Omental fat pad (tissue), 4 donors: ENCODE data around the gene ATP1B1. TPM values are rescaled to one million over a fixed set of nuclear protein-coding genes. Genes with fewer than 3 reads are reported as not detected.

Experiments used
- ATAC-seq: fragments of 150-250 bp; one replicate; pipeline ENCODE4 v1.9.1; 2016; ENCODE audit warnings: mild to moderate bottlenecking, moderate library complexity; ENCODE audit not compliant: low FRiP score
- DNase-seq: peaks from one replicate; pipeline ENCODE4 v3.0.0-alpha.2; 2019; ENCODE audit warnings: low spot score
- total RNA-seq, 4 donors: library from RNA; depleted of rRNA; stranded (reverse); fragments of >200 nt; gene quantifications; one replicate each; pipeline ENCODE4 v1.1.0, GENCODE V29; 2016
- TF ChIP-seq, protein P1 (sequence below), 3 donors: fragments of 450-650 bp; IDR thresholded peaks; one replicate each; pipeline ENCODE4 v1.5.1; 2016 to 2017; ENCODE audit warnings: antibody characterized with exemption in 3 of 3, mild to moderate bottlenecking in 3 of 3, moderate library complexity in 2 of 3

ATP1B1 gene
- total RNA-seq, 4 donors from 2014 or later, result 19.9 to 60.6 (median 37.3) TPM

DNA sequence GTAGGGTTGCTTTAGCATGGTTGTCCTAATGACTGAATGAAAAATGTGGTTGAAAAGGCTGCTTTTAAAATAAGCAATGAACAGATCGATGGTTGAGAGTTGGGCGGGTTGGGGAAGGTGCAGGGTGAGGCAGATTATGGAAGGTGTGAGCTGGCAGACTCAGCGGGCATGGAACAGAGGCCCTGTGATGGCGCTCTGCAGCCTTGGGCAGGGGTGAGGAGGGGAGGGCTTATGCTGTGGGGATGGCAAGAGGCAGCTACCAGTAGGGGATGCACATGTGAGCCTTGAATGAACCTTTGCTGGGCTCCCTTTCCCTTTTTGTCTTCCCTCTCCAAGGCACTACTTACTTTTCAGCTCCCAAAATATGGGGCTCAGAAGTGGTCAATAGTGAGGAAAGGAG is 30.9 kb downstream of the ATP1B1 start:
- TF ChIP-seq, protein P1, sequence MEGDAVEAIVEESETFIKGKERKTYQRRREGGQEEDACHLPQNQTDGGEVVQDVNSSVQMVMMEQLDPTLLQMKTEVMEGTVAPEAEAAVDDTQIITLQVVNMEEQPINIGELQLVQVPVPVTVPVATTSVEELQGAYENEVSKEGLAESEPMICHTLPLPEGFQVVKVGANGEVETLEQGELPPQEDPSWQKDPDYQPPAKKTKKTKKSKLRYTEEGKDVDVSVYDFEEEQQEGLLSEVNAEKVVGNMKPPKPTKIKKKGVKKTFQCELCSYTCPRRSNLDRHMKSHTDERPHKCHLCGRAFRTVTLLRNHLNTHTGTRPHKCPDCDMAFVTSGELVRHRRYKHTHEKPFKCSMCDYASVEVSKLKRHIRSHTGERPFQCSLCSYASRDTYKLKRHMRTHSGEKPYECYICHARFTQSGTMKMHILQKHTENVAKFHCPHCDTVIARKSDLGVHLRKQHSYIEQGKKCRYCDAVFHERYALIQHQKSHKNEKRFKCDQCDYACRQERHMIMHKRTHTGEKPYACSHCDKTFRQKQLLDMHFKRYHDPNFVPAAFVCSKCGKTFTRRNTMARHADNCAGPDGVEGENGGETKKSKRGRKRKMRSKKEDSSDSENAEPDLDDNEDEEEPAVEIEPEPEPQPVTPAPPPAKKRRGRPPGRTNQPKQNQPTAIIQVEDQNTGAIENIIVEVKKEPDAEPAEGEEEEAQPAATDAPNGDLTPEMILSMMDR (IDR thresholded peaks at IDR 0.05), result no peak
- ATAC-seq (no peak), DNase-seq (no peak)

DNA sequence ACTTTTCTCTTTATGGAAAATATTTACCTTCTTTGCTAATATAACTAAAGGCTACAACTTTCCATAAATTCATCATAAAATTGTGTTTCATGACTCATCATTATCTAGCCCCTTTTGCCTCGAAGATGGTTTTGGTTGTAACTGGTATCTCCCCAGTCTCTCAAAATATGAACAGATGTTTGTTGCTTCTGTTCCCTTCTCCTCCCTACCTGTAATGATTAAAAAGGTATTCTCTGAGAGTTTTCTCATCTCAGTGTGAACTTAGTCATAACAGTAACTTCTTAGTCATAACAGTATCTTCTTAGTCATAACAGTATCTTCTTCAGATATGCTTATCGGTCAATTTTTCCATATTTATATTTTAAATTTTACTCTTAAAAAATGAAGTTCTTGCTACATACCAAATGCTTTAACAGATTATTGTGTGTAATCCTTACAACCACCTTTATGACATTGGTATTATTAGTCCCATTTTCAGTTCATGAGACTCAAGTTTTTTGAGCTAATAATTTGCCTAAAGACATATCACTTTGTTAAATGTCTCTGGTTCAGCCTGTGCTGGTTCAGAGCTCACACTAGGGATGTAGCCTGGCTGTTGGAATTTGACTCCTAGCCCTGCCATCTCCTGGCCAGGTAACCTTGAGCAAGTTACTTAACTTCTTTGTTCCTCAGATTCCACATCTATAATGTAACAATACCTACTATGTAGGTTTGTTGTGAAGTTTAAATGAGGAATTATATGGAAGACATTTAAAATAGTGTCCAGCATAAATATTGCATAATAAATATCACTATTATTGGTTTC is 32.6 kb downstream of the ATP1B1 start:
- ATAC-seq, result peak; percentile 72
- TF ChIP-seq, protein P1 (IDR thresholded peaks at IDR 0.05), result no peak
- no peak for DNase-seq

DNA sequence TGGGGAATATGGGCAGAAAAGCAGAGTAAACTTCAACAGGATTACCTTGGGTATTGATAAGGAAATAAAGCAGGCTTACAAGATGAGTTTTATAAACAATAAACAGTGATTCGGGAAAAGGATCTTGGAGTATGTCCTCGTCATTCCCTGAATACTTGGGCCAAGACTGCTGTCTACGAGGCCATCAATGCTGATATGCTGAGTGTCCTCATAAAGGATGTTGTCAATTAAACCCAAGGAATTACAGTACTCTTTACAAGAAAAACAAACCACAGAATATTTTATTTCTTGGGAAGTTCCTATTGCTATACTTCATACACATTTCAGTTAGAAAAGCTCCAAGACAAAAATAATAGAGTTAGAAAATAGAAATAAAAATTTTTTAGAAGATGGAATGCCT is 34.9 kb downstream of the ATP1B1 start:
- ATAC-seq, result no peak
- DNase-seq, result no peak
- TF ChIP-seq, protein P1 (IDR thresholded peaks at IDR 0.05), result no peak

DNA sequence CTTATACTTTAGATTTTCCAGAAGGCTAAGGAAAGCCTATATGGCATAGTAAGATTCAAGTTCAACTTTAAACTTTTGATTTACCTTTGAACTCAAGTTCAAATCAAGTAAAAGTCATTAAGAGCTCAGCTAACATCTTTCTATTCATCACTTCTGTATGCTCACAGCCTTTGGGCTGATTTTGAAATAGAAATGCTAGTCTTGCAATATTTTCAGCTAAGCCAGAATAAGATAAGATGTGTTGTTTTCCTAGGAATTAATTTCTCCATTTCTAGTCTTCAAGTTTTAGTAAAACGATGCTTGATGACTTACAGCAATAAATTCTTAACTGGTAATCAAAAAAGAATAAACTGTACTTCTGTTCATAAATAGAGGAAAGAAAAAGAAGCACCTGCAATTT is 35.6 kb downstream of the ATP1B1 start:
- no peak for ATAC-seq
- no peak for DNase-seq
- TF ChIP-seq, protein P1 (IDR thresholded peaks at IDR 0.05), result no peak

DNA sequence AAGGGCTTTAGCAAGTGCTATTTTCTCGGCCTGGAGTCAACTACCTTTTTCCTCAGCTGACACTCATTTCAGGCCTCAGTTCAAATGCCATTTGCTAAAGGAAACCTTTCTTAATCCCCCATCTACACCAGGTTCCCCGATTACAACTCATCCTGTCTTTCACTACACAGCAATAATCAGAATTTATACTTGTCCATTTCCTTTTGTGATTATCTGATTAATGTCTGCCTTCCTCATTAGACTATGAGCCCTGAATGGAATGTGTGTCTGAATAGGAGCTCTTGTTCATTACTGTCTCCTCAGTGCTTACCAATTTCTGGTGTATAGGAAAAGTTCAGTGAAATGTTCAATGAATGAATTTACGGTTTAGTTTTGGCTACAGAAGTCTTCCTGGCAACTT is 36.9 kb downstream of the ATP1B1 start:
- DNase-seq (no peak), ATAC-seq (no peak)
- TF ChIP-seq, protein P1 (IDR thresholded peaks at IDR 0.05), result no peak

DNA sequence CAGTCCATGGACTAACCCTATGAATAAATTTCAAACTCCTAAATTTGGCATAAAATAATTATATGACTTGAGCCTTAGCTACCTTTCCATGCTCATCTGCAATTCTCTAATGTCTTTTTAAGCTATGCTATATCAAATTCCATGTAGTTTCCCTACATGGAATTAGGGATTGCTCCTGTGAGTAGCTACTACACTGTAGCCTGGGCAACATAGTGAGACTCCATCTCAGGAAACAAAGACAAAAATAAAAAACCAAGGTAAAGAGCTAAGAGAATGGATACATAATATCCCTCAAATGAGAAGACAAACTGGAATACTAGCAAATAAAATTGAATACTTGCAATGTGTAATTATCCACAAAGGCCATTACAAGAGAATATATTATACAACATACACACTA is 37.5 kb downstream of the ATP1B1 start:
- no peak for ATAC-seq
- TF ChIP-seq, protein P1 (IDR thresholded peaks at IDR 0.05), result no peak
- DNase-seq, result no peak
